HepG2 (cell line): ENCODE results near the gene NOL12. TPM values are rescaled to one million over a fixed set of nuclear protein-coding genes. Genes with fewer than 3 reads are reported as not detected.

Experiments used
- FOXC1 ChIP-seq: sonication (generic); formaldehyde crosslinking; IDR thresholded peaks from 2 replicates; pipeline ENCODE4 v1.8.0; 2022; ENCODE audit warnings: mild to moderate bottlenecking, missing genetic modification reagents, borderline replicate concordance
- FOXK2 ChIP-seq: fragments of 450-650 bp; IDR thresholded peaks from 2 replicates; pipeline ENCODE4 v1.6.1; 2016
- HNF4G ChIP-seq, 2 experiments: sonication (generic) in 1 of 2; formaldehyde crosslinking in 1 of 2; IDR thresholded peaks; 2 replicates each; pipeline versions ENCODE4 v1.4.0 to v1.6.1; 2011 to 2020; ENCODE audit warnings: borderline replicate concordance in 2 of 2, low read depth in 2 of 2, mild to moderate bottlenecking in 2 of 2, low read length in 1 of 2, missing genetic modification reagents in 1 of 2, moderate library complexity in 1 of 2
- KLF16 ChIP-seq, 2 experiments: sonication (generic) in 1 of 2; formaldehyde crosslinking in 1 of 2; IDR thresholded peaks; 2 replicates each; pipeline versions ENCODE4 v1.6.1 to v1.8.0; 2016 to 2023; ENCODE audit warnings: missing genetic modification reagents in 2 of 2, missing compliant biosample characterization in 1 of 2
- NCOA2 ChIP-seq: sonication (generic); formaldehyde crosslinking; IDR thresholded peaks from 2 replicates; pipeline ENCODE4 v1.8.0; 2022; ENCODE audit warnings: inconsistent platforms
- NRL ChIP-seq: sonication (generic); formaldehyde crosslinking; IDR thresholded peaks from 2 replicates; pipeline ENCODE4 v1.5.0; 2020; ENCODE audit warnings: missing genetic modification reagents, mild to moderate bottlenecking, moderate library complexity, borderline replicate concordance
- RELA ChIP-seq: sonication (generic); formaldehyde crosslinking; IDR thresholded peaks from 2 replicates; pipeline ENCODE4 v1.4.0; 2020; ENCODE audit warnings: missing genetic modification reagents
- STAT5B ChIP-seq: sonication (generic); formaldehyde crosslinking; IDR thresholded peaks from 2 replicates; pipeline ENCODE4 v1.4.0; 2020; ENCODE audit warnings: missing genetic modification reagents
- ZNF235 ChIP-seq: sonication (generic); formaldehyde crosslinking; IDR thresholded peaks from 2 replicates; pipeline ENCODE4 v1.8.1; 2023; ENCODE audit warnings: mild to moderate bottlenecking, missing genetic modification reagents, borderline replicate concordance
- ZNF30 ChIP-seq: sonication (generic); formaldehyde crosslinking; IDR thresholded peaks from 2 replicates; pipeline ENCODE4 v1.5.0; 2020; ENCODE audit warnings: mild to moderate bottlenecking, missing genetic modification reagents
- ZNF441 ChIP-seq: sonication (generic); formaldehyde crosslinking; IDR thresholded peaks from 2 replicates; pipeline ENCODE4 v1.7.0; 2021; ENCODE audit warnings: missing genetic modification reagents, borderline replicate concordance
- ZNF547 ChIP-seq: sonication (generic); formaldehyde crosslinking; IDR thresholded peaks from 2 replicates; pipeline ENCODE4 v1.5.1; 2020; ENCODE audit warnings: mild to moderate bottlenecking, missing genetic modification reagents
- ZNF556 ChIP-seq: sonication (generic); formaldehyde crosslinking; IDR thresholded peaks from 2 replicates; pipeline ENCODE4 v1.4.0; 2020; ENCODE audit warnings: mild to moderate bottlenecking, missing genetic modification reagents, borderline replicate concordance
- ZNF616 ChIP-seq: sonication (generic); formaldehyde crosslinking; IDR thresholded peaks from 2 replicates; pipeline ENCODE4 v1.5.0; 2020; ENCODE audit warnings: low read depth, mild to moderate bottlenecking, missing genetic modification reagents
- ZSCAN12 ChIP-seq: sonication (generic); formaldehyde crosslinking; IDR thresholded peaks from 2 replicates; pipeline ENCODE4 v1.9.0; 2021; ENCODE audit warnings: mild to moderate bottlenecking, missing genetic modification reagents
- polyA plus RNA-seq, 8 experiments: library from polyadenylated mRNA; depleted of rRNA in 3 of 8; stranded (reverse) in 7 of 8; unstranded in 1 of 8; fragments of >200 nt; fragmentation: Illumina TruSeq in 4 of 8; extraction: Trizol in 4 of 8; gene quantifications; 2 replicates each; pipeline versions ENCODE4 v1.2.1 to v1.2.3, GENCODE V29; 2011 to 2016; ENCODE audit warnings: low read depth in 4 of 8, missing spikeins in 1 of 8, mixed read lengths in 1 of 8; ENCODE audit not compliant: insufficient read depth in 1 of 8
- total RNA-seq, 5 experiments: library from RNA; depleted of rRNA; stranded (reverse); fragments of >200 nt; fragmentation: Illumina TruSeq; extraction: Trizol; gene quantifications; 2 replicates each; pipeline ENCODE4 v1.2.3, GENCODE V29; 2016; ENCODE audit warnings: low read depth in 1 of 5
- TF ChIP-seq, protein P1 (sequence below): sonication (generic); formaldehyde crosslinking; IDR thresholded peaks from 2 replicates; pipeline ENCODE4 v1.9.0; 2021; ENCODE audit warnings: missing genetic modification reagents, borderline replicate concordance
- TF ChIP-seq, protein P2 (sequence below): sonication (generic); formaldehyde crosslinking; IDR thresholded peaks from 2 replicates; pipeline ENCODE4 v1.4.0; 2020; ENCODE audit warnings: missing genetic modification reagents
- TF ChIP-seq, protein P3 (sequence below): IDR thresholded peaks from 2 replicates; pipeline ENCODE4 v1.4.0; 2020; ENCODE audit warnings: mild to moderate bottlenecking, missing genetic modification reagents
- TF ChIP-seq, protein P4 (sequence below): sonication (generic); formaldehyde crosslinking; conservative IDR thresholded peaks from 2 replicates; pipeline ENCODE4 v1.4.0; 2020; ENCODE audit warnings: missing genetic modification reagents

Gene NOL12
- total and polyA plus RNA-seq, 2 of the 13 experiments (the other 11 are each of a cell fraction or from before 2014, with no cell fraction given), result 14.3 to 31.4 TPM

DNA sequence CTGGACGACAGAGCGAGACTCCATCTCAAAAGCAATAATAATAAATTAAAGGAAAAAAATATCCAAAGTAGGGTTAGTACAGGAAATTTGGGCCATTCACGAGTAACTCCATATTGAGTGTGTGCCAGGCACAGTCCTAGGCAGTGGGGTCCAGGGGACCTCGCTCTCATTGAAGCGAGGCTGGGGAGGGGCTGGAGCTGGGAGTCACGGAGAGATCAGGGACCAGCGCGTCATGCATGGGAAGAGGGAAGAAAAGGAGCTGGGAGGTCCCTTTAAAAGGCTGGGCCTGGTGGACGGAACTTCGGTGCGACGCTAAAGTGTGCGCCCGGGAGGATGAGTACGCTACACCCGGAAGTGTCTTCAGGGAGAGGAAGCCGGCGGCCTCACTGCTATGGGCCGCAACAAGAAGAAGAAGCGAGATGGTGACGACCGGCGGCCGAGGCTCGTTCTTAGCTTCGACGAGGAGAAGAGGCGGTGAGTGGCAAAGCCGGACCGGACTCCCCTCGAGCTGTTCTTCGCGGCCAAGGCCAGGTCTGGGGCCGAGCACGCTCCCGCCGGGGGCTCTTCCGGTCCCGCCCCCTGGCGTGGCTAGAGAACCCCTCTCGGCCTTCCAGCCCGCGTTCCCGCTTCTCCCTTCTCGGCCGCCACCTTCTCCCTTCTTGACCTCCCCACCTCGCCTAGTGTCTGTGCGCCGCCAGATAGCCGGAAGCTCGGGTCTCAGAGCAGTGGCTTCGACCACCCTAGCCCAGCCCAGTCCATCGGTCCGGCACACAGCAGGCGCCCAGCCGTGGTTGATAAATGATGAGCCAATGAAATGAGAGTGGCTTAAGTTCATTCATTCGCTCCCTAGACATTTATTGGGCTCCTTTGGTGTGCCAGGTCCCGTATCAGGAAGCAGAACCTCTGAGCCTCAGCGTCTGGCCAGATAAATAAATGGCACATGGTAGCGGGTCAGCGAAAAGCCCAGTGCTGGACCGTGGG lies at the start of gene NOL12 (continued):
- TF ChIP-seq RELA (0 out of 2 replicates have a peak, but pooled peaks have one; percentile 44), HNF4G (IDR thresholded peaks at IDR 0.05; ENCODE audit: borderline replicate concordance, low read depth, low read length) (peak; percentile 46; the same call in 1 of the 2 replicates), HNF4G (CRISPR knock-in tag; IDR thresholded peaks at IDR 0.05; ENCODE audit: borderline replicate concordance, low read depth) (0 out of 2 replicates have a peak, but pooled peaks have one; percentile 41), ZSCAN12 (CRISPR knock-in tag) (no peak), ZNF616 (CRISPR knock-in tag) (peak; percentile 80; the same call in 1 of the 2 replicates), FOXC1 (CRISPR knock-in tag) (peak; percentile 78; the same call in 1 of the 2 replicates), ZNF441 (peak; percentile 15; the same call in 1 of the 2 replicates), ZNF547 (peak; percentile 82; the same call in 1 of the 2 replicates), NRL (CRISPR knock-in tag) (peak; percentile 19; the same call in 1 of the 2 replicates), ZNF30 (0 out of 2 replicates have a peak, but pooled peaks have one; percentile 78), STAT5B (CRISPR knock-in tag) (peak; percentile 90; the same call in 1 of the 2 replicates), ZNF235 (CRISPR knock-in tag) (no peak; the same call in 1 of the 2 replicates), ZNF556 (CRISPR knock-in tag) (0 out of 2 replicates have a peak, but pooled peaks have one; percentile 68), KLF16 (CRISPR knock-in tag; IDR thresholded peaks at IDR 0.05) (peak; percentile 78 to 96; a peak in 3 of 4 replicates), FOXK2 (peak; percentile 68; the same call in 1 of the 2 replicates), NCOA2 (CRISPR knock-in tag) (peak; percentile 45; the same call in 1 of the 2 replicates)
- TF ChIP-seq, protein P1, sequence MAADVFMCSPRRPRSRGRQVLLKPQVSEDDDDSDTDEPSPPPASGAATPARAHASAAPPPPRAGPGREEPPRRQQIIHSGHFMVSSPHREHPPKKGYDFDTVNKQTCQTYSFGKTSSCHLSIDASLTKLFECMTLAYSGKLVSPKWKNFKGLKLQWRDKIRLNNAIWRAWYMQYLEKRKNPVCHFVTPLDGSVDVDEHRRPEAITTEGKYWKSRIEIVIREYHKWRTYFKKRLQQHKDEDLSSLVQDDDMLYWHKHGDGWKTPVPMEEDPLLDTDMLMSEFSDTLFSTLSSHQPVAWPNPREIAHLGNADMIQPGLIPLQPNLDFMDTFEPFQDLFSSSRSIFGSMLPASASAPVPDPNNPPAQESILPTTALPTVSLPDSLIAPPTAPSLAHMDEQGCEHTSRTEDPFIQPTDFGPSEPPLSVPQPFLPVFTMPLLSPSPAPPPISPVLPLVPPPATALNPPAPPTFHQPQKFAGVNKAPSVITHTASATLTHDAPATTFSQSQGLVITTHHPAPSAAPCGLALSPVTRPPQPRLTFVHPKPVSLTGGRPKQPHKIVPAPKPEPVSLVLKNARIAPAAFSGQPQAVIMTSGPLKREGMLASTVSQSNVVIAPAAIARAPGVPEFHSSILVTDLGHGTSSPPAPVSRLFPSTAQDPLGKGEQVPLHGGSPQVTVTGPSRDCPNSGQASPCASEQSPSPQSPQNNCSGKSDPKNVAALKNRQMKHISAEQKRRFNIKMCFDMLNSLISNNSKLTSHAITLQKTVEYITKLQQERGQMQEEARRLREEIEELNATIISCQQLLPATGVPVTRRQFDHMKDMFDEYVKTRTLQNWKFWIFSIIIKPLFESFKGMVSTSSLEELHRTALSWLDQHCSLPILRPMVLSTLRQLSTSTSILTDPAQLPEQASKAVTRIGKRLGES (CRISPR knock-in tag), result 0 out of 2 replicates have a peak, but pooled peaks have one; percentile 38
- TF ChIP-seq, protein P2, sequence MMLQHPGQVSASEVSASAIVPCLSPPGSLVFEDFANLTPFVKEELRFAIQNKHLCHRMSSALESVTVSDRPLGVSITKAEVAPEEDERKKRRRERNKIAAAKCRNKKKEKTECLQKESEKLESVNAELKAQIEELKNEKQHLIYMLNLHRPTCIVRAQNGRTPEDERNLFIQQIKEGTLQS, result peak; percentile 31; the same call in 1 of the 2 replicates
- TF ChIP-seq, protein P3, sequence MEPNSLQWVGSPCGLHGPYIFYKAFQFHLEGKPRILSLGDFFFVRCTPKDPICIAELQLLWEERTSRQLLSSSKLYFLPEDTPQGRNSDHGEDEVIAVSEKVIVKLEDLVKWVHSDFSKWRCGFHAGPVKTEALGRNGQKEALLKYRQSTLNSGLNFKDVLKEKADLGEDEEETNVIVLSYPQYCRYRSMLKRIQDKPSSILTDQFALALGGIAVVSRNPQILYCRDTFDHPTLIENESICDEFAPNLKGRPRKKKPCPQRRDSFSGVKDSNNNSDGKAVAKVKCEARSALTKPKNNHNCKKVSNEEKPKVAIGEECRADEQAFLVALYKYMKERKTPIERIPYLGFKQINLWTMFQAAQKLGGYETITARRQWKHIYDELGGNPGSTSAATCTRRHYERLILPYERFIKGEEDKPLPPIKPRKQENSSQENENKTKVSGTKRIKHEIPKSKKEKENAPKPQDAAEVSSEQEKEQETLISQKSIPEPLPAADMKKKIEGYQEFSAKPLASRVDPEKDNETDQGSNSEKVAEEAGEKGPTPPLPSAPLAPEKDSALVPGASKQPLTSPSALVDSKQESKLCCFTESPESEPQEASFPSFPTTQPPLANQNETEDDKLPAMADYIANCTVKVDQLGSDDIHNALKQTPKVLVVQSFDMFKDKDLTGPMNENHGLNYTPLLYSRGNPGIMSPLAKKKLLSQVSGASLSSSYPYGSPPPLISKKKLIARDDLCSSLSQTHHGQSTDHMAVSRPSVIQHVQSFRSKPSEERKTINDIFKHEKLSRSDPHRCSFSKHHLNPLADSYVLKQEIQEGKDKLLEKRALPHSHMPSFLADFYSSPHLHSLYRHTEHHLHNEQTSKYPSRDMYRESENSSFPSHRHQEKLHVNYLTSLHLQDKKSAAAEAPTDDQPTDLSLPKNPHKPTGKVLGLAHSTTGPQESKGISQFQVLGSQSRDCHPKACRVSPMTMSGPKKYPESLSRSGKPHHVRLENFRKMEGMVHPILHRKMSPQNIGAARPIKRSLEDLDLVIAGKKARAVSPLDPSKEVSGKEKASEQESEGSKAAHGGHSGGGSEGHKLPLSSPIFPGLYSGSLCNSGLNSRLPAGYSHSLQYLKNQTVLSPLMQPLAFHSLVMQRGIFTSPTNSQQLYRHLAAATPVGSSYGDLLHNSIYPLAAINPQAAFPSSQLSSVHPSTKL (CRISPR knock-in tag), result peak; percentile 55; the same call in 1 of the 2 replicates
- TF ChIP-seq, protein P4, sequence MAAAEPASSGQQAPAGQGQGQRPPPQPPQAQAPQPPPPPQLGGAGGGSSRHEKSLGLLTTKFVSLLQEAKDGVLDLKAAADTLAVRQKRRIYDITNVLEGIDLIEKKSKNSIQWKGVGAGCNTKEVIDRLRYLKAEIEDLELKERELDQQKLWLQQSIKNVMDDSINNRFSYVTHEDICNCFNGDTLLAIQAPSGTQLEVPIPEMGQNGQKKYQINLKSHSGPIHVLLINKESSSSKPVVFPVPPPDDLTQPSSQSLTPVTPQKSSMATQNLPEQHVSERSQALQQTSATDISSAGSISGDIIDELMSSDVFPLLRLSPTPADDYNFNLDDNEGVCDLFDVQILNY (CRISPR knock-in tag), result 0 out of 2 replicates have a peak, but pooled peaks have one; percentile 28
